Measurements from ENCODE around the gene ABI3BP. TPM values are rescaled to one million over a fixed set of nuclear protein-coding genes. Genes with fewer than 3 reads are reported as not detected.

Gene ABI3BP
- total RNA-seq, 4 donors from 2014 or later, result 51.2 to 172 (median 116) TPM

GRCh38 chr3:100982710-100983109 is 10.5 kb downstream of the ABI3BP start:
- no peak for TF ChIP-seq CTCF (IDR thresholded peaks at IDR 0.05; ENCODE audit: low read depth)

GRCh38 chr3:100981164-100981911 is 11.9 kb downstream of the ABI3BP start:
- TF ChIP-seq CTCF (IDR thresholded peaks at IDR 0.05; ENCODE audit: low read depth), result no peak

GRCh38 chr3:100978011-100978659 is 15.1 kb downstream of the ABI3BP start:
- TF ChIP-seq CTCF (IDR thresholded peaks at IDR 0.05; ENCODE audit: low read depth), result no peak

- no peak for TF ChIP-seq CTCF (IDR thresholded peaks at IDR 0.05; ENCODE audit: low read depth)
These were observed 16.6 kb downstream of the ABI3BP start for GRCh38 chr3:100976611-100977010.

- no peak for TF ChIP-seq CTCF (IDR thresholded peaks at IDR 0.05; ENCODE audit: low read depth)
These were observed 17.5 kb downstream of the ABI3BP start for GRCh38 chr3:100975714-100976113.

- no peak for TF ChIP-seq CTCF (IDR thresholded peaks at IDR 0.05; ENCODE audit: low read depth)
These were observed 19.6 kb downstream of the ABI3BP start for GRCh38 chr3:100973594-100973993.

GRCh38 chr3:100972867-100973266 is 20.4 kb downstream of the ABI3BP start:
- TF ChIP-seq CTCF (IDR thresholded peaks at IDR 0.05; ENCODE audit: low read depth), result no peak

Measured in subcutaneous adipose tissue (tissue), 4 donors.